Erythroblast (primary cell): ENCODE data around the gene CDCA4.
"Not testable (repeated sequence)": the region's sequence is repeated elsewhere in the genome, so short reads cannot be mapped to it uniquely, and the experiment has no call there.

ENCODE experiments used
- DNase-seq, 2 experiments: peaks; one replicate each; lab custom pipeline; 2025; lab: John Stamatoyannopoulos, UW
- GATA1 ChIP-seq: IDR thresholded peaks from 2 replicates; pipeline ENCODE4 v1.6.1; 2011; ENCODE audit warnings: low read depth, mild to moderate bottlenecking, control low read depth, low read length, moderate library complexity
- POLR2A ChIP-seq: IDR thresholded peaks from 2 replicates; pipeline ENCODE4 v1.6.1; 2011; ENCODE audit warnings: mild to moderate bottlenecking, low read length

Gene CDCA4

DNA sequence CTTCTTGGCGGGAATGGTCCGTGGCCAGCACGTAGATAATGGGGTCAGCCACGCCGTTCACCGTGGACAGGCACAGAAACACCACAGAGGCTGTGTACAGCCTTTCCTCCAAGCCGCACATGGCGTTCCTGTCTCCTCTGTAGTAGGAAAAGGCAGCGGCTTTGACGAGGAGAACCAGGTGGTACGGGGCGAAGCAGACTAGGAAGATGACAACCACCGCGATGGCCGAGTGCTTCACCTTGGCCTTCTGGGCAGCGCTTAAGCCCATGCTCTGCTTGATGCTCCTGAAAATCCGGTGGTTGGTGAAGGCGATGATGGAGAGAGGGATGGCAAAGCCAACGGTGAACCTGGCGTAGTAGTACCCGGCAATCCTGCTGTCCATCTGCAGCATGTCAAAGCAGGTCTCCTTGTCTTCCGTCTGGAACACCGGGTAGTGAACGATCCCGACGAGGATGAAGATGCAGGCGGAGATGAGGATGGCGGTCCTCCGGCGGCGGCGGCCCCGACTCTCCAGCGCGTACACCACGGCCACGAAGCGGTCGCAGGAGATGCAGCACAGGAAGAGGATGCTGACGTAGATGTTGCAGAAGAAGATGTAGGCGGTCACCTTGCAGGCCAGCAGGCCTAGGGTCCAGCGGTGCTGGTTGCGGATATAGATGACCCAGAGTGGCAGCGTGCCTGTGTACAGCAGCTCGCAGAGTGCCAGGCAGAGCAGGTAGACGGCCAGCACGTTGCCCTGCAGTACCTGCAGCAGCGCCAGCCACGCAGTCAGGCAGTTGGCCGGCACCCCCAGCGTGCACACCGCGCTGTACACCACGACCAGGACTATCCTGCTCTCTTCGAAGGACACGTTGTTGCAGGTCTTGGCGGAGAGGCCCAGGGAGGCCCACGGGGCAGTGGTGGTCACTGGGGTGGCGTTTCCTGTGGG is 30.6 kb upstream of the CDCA4 start:
- no peak for DNase-seq
- TF ChIP-seq POLR2A = no peak
- TF ChIP-seq GATA1 = no peak

DNA sequence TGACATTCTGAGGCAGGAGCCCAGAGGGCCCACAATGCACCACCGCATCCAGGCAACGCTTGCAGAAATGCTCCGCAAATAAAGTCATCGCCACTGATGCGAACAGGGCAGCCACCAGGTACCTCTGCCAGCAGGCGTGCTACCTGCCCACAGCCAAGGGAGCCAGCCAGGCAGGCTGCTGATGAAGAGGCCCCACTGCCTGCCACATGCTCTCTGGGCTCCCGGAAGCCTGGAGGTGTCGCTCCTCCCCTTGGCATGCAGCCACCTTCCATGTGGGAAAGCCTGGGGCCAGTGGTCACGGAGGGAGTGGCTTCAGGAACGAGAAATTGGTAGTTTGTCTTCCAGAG is 29.6 kb upstream of the CDCA4 start:
- no peak for DNase-seq
- TF ChIP-seq POLR2A (no peak), GATA1 (no peak)

DNA sequence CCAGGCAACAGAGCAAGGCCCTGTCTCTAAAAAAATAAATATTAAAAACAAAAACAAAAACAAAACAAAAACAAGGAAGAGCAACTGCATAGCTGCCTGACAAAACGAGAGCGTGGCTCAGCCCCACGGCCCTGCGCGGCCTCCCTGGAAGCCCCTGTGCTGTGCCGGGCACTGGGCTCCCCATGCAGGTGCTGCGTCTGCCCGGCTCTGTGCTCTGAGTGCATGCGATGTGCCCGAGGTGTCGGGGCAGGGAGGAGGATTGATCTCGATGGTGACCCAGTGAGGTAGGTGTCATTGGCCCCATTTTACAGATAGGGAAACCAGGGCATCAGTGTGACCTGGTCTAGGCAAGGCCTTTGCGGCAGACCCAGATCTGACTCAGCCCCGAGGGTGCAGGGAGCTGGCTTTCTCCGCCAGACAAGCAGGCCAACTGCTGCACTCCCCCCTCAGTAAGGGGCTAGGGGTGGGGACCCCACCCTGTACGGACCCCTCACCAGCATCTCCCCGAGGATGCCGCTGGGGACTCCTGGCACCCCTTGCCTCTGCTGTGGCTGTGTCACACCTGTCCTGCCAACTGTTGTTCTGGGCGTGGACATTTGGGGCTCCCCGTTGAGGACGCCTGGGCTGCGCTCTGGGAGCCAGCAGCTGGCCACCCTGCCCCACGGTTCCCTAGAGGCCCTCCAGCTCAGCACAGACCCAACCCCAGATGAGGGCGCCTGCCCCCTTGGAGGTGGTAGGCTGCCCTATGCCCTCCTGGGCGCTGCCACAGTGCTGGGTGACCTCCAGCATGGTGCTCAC is 29.1 kb upstream of the CDCA4 start:
- TF ChIP-seq POLR2A = no peak
- no peak for TF ChIP-seq GATA1
- DNase-seq = no peak

DNA sequence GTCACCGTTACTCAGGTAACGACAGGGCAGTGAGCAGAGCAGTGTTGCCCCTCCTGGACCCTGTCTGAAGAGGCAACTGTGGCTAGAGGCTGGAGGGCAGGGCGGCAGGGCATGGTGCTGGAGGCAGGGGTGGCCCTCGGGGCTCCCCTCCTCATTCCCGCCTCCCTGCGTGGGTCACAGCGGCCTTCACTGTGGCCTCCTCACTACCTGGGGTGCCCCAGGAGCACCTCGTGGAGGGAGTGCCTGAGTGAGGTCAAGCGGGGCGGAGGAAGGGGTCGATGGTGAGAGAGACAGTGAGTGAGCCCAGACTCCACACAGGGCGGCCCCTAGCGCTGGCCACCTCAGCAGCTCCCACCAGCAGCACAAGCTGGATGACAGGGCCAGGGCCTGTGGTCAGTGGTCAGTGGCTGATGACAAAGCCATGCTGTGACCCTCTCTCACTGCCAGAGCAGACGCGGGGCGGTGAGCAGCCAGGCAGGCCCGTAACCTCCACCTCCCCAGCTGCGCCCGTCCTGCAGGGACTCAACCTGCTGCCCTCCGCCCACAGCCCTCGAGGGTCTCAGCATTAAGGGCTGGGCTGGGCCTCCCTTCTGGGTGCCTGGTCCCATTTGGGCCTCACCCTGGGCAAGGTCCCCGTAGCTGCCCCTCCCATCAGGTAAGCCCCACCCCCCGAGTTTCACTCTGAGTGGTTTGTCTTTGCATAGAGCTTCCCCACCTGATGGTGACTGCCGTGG is 26.6 kb upstream of the CDCA4 start:
- TF ChIP-seq POLR2A (no peak), GATA1 (no peak)
- DNase-seq = no peak

DNA sequence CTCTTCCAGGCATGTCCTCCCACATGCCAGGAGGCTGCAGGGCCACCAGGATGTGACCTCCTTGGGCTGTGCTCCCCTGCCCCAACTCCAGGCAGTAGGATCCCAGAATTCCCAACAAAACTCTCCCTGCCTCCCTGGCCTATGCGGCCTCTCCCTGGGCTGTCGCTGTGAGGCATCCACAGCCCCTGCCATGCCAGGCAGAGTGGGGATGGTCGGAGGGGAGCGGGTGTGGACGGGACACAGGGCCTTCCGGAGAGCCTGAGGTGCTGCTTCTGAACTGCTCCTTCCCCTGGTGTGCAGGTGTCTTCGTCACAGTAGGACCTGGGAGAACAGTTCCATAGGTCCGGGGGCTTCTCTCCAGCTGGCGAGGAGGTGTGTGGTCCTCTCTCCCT is 26.0 kb upstream of the CDCA4 start:
- DNase-seq = no peak
- TF ChIP-seq GATA1 (no peak), POLR2A (no peak)

DNA sequence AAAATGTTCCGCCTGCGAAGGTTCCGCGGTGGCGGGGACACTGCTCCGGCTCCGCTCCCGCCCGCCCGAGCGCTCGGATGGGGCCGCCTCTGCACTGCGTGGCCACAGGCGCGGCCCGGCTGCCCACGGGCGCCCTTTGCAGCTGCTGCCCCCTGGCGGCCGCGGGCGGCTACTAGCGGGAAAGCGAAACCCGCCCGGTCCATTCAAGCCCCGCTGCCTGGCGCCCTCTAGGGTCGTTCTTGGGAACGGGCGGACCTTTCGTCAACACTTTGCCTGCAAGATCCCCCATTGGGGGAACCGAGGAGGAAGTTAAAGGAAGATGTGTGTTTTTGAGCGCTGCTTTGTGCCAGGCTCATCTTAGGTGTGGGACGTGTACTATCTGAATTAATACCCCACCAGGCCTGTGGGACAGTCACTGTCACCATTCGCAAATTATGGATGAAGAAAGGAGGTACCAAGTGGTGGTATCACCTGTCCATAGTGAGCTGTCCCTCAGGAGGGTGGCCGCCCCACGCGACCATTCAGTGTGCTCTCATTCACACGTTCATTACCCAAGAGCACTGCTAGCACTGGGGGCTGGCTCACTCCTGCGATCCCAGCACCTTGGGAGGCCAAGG is 24.9 kb upstream of the CDCA4 start:
- DNase-seq = peak; percentile 89 to 95
- TF ChIP-seq GATA1 (no peak), POLR2A (no peak)

DNA sequence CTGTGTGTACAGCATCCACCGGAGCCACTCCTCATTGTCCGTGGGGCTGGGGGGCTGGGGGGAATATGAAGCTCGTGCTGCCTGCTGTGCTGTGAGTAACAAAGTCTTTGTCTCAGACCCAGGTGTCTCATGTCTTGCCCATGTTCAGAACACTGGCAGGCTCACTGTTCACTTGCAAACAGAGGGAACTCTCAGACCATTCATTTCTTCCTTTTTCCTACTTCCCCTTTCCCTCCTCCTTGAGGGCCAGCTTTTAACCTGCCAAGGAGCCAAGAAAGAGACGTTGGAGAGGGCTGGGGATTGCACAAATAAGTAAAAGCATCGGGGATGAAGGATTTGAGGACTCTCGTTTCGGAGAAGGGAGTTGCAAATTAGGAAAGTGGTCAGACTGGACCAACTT is 22.8 kb upstream of the CDCA4 start:
- no peak for DNase-seq
- TF ChIP-seq GATA1 = no peak
- TF ChIP-seq POLR2A = no peak

DNA sequence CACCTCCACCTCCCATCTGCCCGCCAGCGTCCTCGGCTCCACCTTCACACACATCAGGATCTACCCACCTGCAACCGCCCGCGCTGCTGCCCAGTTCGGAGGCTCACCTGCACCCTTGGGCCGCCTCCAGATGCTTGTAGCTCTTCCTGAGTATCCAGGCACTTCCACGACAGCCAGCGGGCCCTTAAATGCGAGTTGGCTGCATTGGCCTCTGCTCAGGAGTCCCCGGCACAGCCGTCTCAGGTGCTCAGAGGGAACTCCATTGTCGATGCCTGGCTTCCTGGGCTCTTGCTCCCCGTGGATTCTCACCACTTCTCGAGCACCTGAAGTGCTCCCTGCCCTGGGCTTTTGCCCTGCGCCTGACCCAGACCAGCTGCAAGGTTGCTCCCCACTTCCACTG is 21.9 kb upstream of the CDCA4 start:
- TF ChIP-seq POLR2A = no peak
- TF ChIP-seq GATA1 = no peak
- DNase-seq = no peak

GRCh38 chr14:105041841-105042765 is 21.2 kb upstream of the CDCA4 start:
- TF ChIP-seq POLR2A = no peak
- TF ChIP-seq GATA1 = no peak
- DNase-seq = no peak

GRCh38 chr14:105039458-105040205 is 18.7 kb upstream of the CDCA4 start:
- no peak for DNase-seq
- no peak for TF ChIP-seq GATA1
- no peak for TF ChIP-seq POLR2A

GRCh38 chr14:105035616-105036015 is 14.7 kb upstream of the CDCA4 start:
- not testable (repeated sequence) for DNase-seq
